Measurements from ENCODE around the gene OR10K2.
A peak's percentile ranks its signal among the peaks of the same experiment; 100 is the strongest.
"Not testable (repeated sequence)": the region's sequence is repeated elsewhere in the genome, so short reads cannot be mapped to it uniquely, and the experiment has no call there.

The OR10K2 gene

DNA sequence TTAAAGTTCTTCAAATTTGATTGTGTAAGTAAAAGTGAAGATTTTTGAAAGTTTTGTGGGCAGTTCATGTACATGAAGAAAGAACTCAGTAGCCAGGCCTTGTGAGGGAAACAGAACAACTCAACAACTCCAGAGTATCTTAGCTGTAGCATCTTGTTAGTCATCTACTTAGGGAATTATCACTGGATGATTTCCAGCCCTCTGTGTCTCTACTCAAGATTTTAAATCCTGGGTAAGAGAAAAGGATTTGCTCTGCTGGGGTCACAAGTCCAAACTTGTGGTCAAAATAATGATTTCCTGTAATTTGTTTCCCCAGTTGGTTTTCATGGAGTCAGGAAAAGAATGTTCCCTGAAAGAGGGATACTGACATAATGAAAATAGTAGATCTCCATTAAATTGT lies 34.9 kb downstream of the OR10K2 start:
- DNase-seq: no peak
- Histone ChIP-seq H3K27ac (ENCODE audit: low read length) (peak overlapping the region; percentile 65), H2AFZ (ENCODE audit: low read depth, low read length) (peak overlapping the region; percentile 45), H3K9ac (ENCODE audit: low read depth, low read length) (peak overlapping the region; percentile 15; the same call in 1 of the 2 replicates), H3K79me2 (ENCODE audit: insufficient read depth, low read length) (no peaks in the 10 kb centered on the region; the same call in 1 of the 2 replicates), H3K9me3 (ENCODE audit: insufficient read depth, low read length, severe bottlenecking) (no peaks in the 10 kb centered on the region), H4K20me1 (ENCODE audit: insufficient read depth, low read length) (no peaks in the 10 kb centered on the region), H3K36me3 (ENCODE audit: insufficient read depth, low read length) (no peaks in the 10 kb centered on the region), H3K4me2 (ENCODE audit: insufficient read depth, low read length) (no peak overlapping the region), H3K4me3 (ENCODE audit: low read depth in 1 of 2, low read length in 2 of 2) (no peak overlapping the region; a peak in 1 of 4 replicates), H3K4me1 (ENCODE audit: insufficient read depth, low read length) (peaks cover 54% of the 10 kb centered on the region), H3K27me3 (ENCODE audit: insufficient read depth, low read length, poor library complexity) (no peaks in the 10 kb centered on the region)
- TF ChIP-seq EZH2 (IDR thresholded peaks at IDR 0.05; ENCODE audit: borderline replicate concordance, low read depth, low read length, severe bottlenecking): no peak
- TF ChIP-seq CTCF (IDR thresholded peaks at IDR 0.05; ENCODE audit: borderline replicate concordance, extremely low read depth, low read length, poor library complexity, severe bottlenecking): no peak
- ATAC-seq (ENCODE audit: insufficient read depth, low read depth): peak; percentile 18; the same call in 2 of the 3 replicates

GRCh38 chr1:158390331-158390730 lies 35.7 kb downstream of the OR10K2 start:
- Histone ChIP-seq H3K4me1 (ENCODE audit: insufficient read depth, low read length) (peaks cover 46% of the 10 kb centered on the region), H3K27me3 (ENCODE audit: insufficient read depth, low read length, poor library complexity) (no peaks in the 10 kb centered on the region), H3K9me3 (ENCODE audit: insufficient read depth, low read length, severe bottlenecking) (no peaks in the 10 kb centered on the region), H3K4me3 (ENCODE audit: low read depth in 1 of 2, low read length in 2 of 2) (no peak overlapping the region), H3K4me2 (ENCODE audit: insufficient read depth, low read length) (peak overlapping the region; percentile 18; the same call in 1 of the 2 replicates), H2AFZ (ENCODE audit: low read depth, low read length) (peak overlapping the region; percentile 45), H3K36me3 (ENCODE audit: insufficient read depth, low read length) (no peaks in the 10 kb centered on the region), H3K9ac (ENCODE audit: low read depth, low read length) (peak overlapping the region; percentile 15; the same call in 1 of the 2 replicates), H4K20me1 (ENCODE audit: insufficient read depth, low read length) (no peaks in the 10 kb centered on the region), H3K79me2 (ENCODE audit: insufficient read depth, low read length) (no peaks in the 10 kb centered on the region; the same call in 1 of the 2 replicates), H3K27ac (ENCODE audit: low read length) (peak overlapping the region; percentile 65)
- ATAC-seq (ENCODE audit: insufficient read depth, low read depth): peak; percentile 94
- TF ChIP-seq CTCF (IDR thresholded peaks at IDR 0.05; ENCODE audit: borderline replicate concordance, extremely low read depth, low read length, poor library complexity, severe bottlenecking) (no peak), EZH2 (IDR thresholded peaks at IDR 0.05; ENCODE audit: borderline replicate concordance, low read depth, low read length, severe bottlenecking) (no peak)
- DNase-seq: no peak

DNA sequence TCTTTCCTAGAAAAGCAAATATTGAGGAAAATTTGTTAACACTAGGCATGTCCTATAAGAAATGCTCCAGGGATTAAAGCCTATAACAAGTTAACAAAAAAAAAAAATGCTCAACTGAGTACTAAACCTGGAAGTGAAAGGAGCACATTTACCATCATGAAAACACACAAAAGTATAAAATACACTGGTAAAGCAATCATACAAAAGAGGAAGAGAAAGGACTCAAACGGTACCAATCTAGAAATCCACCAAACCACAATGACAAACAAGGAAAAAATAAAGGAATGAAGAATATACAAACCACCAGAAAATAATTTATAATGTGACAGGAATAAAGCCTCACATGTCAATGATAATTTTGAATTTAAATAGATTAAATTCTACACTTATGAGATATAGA lies 51.2 kb downstream of the OR10K2 start:
- no peak overlapping the region for H3K4me2 ChIP-seq (ENCODE audit: insufficient read depth, low read length)
- H3K27ac ChIP-seq (ENCODE audit: low read length): no peak overlapping the region
- TF ChIP-seq CTCF (IDR thresholded peaks at IDR 0.05; ENCODE audit: borderline replicate concordance, extremely low read depth, low read length, poor library complexity, severe bottlenecking): no peak
- no peak for TF ChIP-seq EZH2 (IDR thresholded peaks at IDR 0.05; ENCODE audit: borderline replicate concordance, low read depth, low read length, severe bottlenecking)
- H4K20me1 ChIP-seq (ENCODE audit: insufficient read depth, low read length): no peaks in the 10 kb centered on the region
- no peak overlapping the region for H3K9ac ChIP-seq (ENCODE audit: low read depth, low read length)
- ATAC-seq (ENCODE audit: insufficient read depth, low read depth) (no peak), DNase-seq (no peak)
- H3K27me3 ChIP-seq (ENCODE audit: insufficient read depth, low read length, poor library complexity): no peaks in the 10 kb centered on the region
- no peaks in the 10 kb centered on the region for H3K79me2 ChIP-seq (ENCODE audit: insufficient read depth, low read length)
- peaks cover 26% of the 10 kb centered on the region for H3K9me3 ChIP-seq (ENCODE audit: insufficient read depth, low read length, severe bottlenecking)
- H2AFZ ChIP-seq (ENCODE audit: low read depth, low read length): no peak overlapping the region
- peaks cover 5% of the 10 kb centered on the region; the same call in 1 of the 2 replicates for H3K36me3 ChIP-seq (ENCODE audit: insufficient read depth, low read length)
- H3K4me1 ChIP-seq (ENCODE audit: insufficient read depth, low read length): peaks cover 8% of the 10 kb centered on the region
- H3K4me3 ChIP-seq (ENCODE audit: low read depth in 1 of 2, low read length in 2 of 2): no peak overlapping the region

- not testable (repeated sequence) for H3K27me3 ChIP-seq (ENCODE audit: insufficient read depth, low read length, poor library complexity); H2AFZ ChIP-seq (ENCODE audit: low read depth, low read length); H3K4me2 ChIP-seq (ENCODE audit: insufficient read depth, low read length); H3K36me3 ChIP-seq (ENCODE audit: insufficient read depth, low read length); H3K4me1 ChIP-seq (ENCODE audit: insufficient read depth, low read length); H3K79me2 ChIP-seq (ENCODE audit: insufficient read depth, low read length); H3K9ac ChIP-seq (ENCODE audit: low read depth, low read length); DNase-seq; H3K27ac ChIP-seq (ENCODE audit: low read length); ATAC-seq (ENCODE audit: insufficient read depth, low read depth); H4K20me1 ChIP-seq (ENCODE audit: insufficient read depth, low read length); H3K4me3 ChIP-seq (ENCODE audit: low read depth in 1 of 2, low read length in 2 of 2)
- H3K9me3 ChIP-seq (ENCODE audit: insufficient read depth, low read length, severe bottlenecking): peaks cover 26% of the 10 kb centered on the region
These were observed 51.9 kb downstream of the OR10K2 start for GRCh38 chr1:158374101-158374500.

All from DND-41 (cell line).